Fibroblast of the aortic adventitia (primary cell): ENCODE data around the gene COL7A1. TPM values are rescaled to one million over a fixed set of nuclear protein-coding genes. Genes with fewer than 3 reads are reported as not detected.

ENCODE experiments used
- DNase-seq: peaks from one replicate; pipeline ENCODE4 v3.0.0-alpha.2; 2010; ENCODE audit warnings: low read depth
- H3K4me3 ChIP-seq: 2 replicates; pipeline ENCODE4 v1.5.1; 2011; ENCODE audit warnings: low read depth, mild to moderate bottlenecking, control low read depth, low read length, moderate library complexity
- total RNA-seq: library from RNA; depleted of rRNA; stranded (reverse); fragments of >200 nt; gene quantifications from 2 replicates; pipeline ENCODE4 v1.2.3, GENCODE V29; 2012; ENCODE audit warnings: low replicate concordance
- TF ChIP-seq, protein P1 (sequence below): IDR thresholded peaks from 2 replicates; pipeline ENCODE4 v1.5.1; 2011; ENCODE audit warnings: mild to moderate bottlenecking, low read length, control low read depth, inconsistent platforms; ENCODE audit not compliant: insufficient read depth

The COL7A1 gene
- total RNA-seq, 1 donor, result 10.2 TPM

DNA sequence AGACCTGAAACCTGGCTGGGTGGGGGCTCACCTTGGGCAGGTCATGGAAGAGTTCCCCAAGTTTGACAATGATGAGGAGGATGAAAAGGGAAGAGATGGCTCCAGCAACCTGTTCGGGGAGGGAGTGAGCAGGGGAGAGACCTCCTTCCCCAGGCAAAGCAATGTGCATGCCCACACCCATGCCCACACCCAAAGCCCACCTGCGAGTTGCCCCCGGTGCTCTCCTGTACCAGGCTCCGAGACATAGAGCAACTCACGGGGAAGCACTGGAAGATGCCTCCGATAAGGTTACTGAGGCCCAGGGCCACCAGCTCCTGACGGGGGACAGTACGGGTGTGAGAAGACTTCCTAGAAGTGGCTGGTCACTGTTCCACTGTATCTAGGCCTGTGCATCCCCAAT is 35.3 kb upstream of the COL7A1 start:
- no peak overlapping the region for H3K4me3 ChIP-seq
- TF ChIP-seq, protein P1, sequence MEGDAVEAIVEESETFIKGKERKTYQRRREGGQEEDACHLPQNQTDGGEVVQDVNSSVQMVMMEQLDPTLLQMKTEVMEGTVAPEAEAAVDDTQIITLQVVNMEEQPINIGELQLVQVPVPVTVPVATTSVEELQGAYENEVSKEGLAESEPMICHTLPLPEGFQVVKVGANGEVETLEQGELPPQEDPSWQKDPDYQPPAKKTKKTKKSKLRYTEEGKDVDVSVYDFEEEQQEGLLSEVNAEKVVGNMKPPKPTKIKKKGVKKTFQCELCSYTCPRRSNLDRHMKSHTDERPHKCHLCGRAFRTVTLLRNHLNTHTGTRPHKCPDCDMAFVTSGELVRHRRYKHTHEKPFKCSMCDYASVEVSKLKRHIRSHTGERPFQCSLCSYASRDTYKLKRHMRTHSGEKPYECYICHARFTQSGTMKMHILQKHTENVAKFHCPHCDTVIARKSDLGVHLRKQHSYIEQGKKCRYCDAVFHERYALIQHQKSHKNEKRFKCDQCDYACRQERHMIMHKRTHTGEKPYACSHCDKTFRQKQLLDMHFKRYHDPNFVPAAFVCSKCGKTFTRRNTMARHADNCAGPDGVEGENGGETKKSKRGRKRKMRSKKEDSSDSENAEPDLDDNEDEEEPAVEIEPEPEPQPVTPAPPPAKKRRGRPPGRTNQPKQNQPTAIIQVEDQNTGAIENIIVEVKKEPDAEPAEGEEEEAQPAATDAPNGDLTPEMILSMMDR, result no peak
- no peak for DNase-seq

DNA sequence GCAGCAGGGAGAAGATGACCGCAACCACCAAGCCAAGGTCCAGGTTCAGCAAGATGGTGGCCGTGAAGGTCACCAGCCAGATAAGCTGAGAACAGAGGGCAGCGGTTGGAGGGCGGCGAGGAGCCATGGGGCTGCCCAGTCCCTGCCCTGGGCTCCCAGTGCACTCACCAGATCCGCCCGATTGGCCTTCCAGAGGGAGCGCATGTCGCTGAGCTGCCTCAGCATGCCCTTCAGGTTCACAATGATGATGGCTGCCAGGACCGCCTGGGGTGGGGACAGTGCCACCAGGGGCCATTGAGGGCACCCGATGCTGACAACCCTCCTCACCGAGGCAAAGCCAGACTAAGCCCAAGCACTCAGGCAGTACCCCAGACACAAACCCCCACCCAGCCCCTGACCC is 34.8 kb upstream of the COL7A1 start:
- no peak overlapping the region for H3K4me3 ChIP-seq
- TF ChIP-seq, protein P1, result no peak
- DNase-seq, result no peak

GRCh38 chr3:48628277-48629017 is 33.3 kb upstream of the COL7A1 start:
- no peak overlapping the region for H3K4me3 ChIP-seq
- DNase-seq, result no peak
- TF ChIP-seq, protein P1, result no peak

- no peak for DNase-seq
- TF ChIP-seq, protein P1, result no peak
- no peak overlapping the region for H3K4me3 ChIP-seq
These were observed 30.5 kb upstream of the COL7A1 start for GRCh38 chr3:48625600-48625999.

DNA sequence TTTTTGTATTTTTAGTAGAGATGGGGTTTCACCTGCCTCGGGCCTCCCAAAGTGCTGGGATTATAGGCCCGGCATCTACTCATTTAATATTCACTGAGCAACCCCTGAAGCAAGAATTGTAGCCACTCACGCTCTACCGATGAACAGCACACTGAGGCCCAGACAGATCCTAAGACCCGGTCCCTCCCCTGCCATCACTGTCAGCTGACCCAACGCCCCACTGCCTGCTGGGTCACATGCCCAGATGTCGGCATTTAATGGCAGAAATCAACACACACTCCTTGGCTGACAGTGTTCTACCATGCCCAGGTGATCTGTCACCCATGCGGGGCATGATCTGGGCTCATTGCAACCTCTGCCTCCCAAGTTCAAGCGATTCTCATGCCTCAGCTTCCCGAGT is 29.6 kb upstream of the COL7A1 start:
- TF ChIP-seq, protein P1, result no peak
- no peak overlapping the region for H3K4me3 ChIP-seq
- DNase-seq, result no peak

- no peak for DNase-seq
- TF ChIP-seq, protein P1, result no peak
- no peak overlapping the region for H3K4me3 ChIP-seq
These were observed 28.9 kb upstream of the COL7A1 start for GRCh38 chr3:48623851-48624547.
